GM20431 (cell line): ENCODE measurements around the gene ERLEC1.
"Not testable (repeated sequence)": the region's sequence is repeated elsewhere in the genome, so short reads cannot be mapped to it uniquely, and the experiment has no call there.

Experiments used
- in situ Hi-C: fragments of 300-500 bp; cut with MseI, MboI; formaldehyde crosslinking; loops from one replicate; pipeline ENCODE4 v1.15.0; 2020; ENCODE audit warnings: low sequenced_read_pairs; ENCODE audit not compliant: unreplicated experiment

Gene ERLEC1

GRCh38 chr2:53780056-53780455, 6.8 kb upstream of the ERLEC1 start:
- in situ Hi-C loops: no loop called here

- in situ Hi-C loops: no loop called here
Observed at GRCh38 chr2:53782676-53783075, 4.2 kb upstream of the ERLEC1 start.

- in situ Hi-C loops: no loop called here
Observed at GRCh38 chr2:53784436-53784835, 2.4 kb upstream of the ERLEC1 start.

- in situ Hi-C loops: no loop called here
Observed at GRCh38 chr2:53785366-53785765, 1.5 kb upstream of the ERLEC1 start.

GRCh38 chr2:53786352-53786704, 516 bp upstream of the ERLEC1 start:
- in situ Hi-C loops: no loop called here

- in situ Hi-C loops: no loop called here
Observed at GRCh38 chr2:53787614-53788289, 908 bp downstream of the ERLEC1 start.

GRCh38 chr2:53793261-53793660, 6.4 kb downstream of the ERLEC1 start:
- in situ Hi-C loops: no loop called here

GRCh38 chr2:53793821-53794220, 7.0 kb downstream of the ERLEC1 start:
- in situ Hi-C loops: no loop called here

- in situ Hi-C loops: no loop called here
Observed at GRCh38 chr2:53801547-53801946, 14.7 kb downstream of the ERLEC1 start.

- in situ Hi-C loops: no loop called here
Observed at GRCh38 chr2:53802617-53803151, 15.8 kb downstream of the ERLEC1 start.

GRCh38 chr2:53811601-53812000, 24.8 kb downstream of the ERLEC1 start:
- in situ Hi-C loops: no loop called here

- in situ Hi-C loops: no loop called here
Observed at GRCh38 chr2:53813151-53813550, 26.3 kb downstream of the ERLEC1 start.

GRCh38 chr2:53818854-53819435, 32.1 kb downstream of the ERLEC1 start:
- in situ Hi-C loops: no loop called here

- in situ Hi-C loops: no loop called here
Observed at GRCh38 chr2:53819634-53820033, 32.8 kb downstream of the ERLEC1 start.

GRCh38 chr2:53820048-53820447, 33.2 kb downstream of the ERLEC1 start:
- in situ Hi-C loops: no loop called here

GRCh38 chr2:53820711-53821110, 33.9 kb downstream of the ERLEC1 start:
- in situ Hi-C loops: no loop called here

GRCh38 chr2:53821810-53822209, 35.0 kb downstream of the ERLEC1 start:
- in situ Hi-C loops: no loop called here

- in situ Hi-C loops: not testable (repeated sequence)
Observed at GRCh38 chr2:53823639-53824038, 36.8 kb downstream of the ERLEC1 start.

- in situ Hi-C loops: no loop called here
Observed at GRCh38 chr2:53826030-53826410, 39.2 kb downstream of the ERLEC1 start.

- in situ Hi-C loops: no loop called here
Observed at GRCh38 chr2:53826587-53827397, 39.9 kb downstream of the ERLEC1 start.
